Fibroblast of skin of scalp (primary cell): ENCODE measurements around the gene ERF.
"Not testable (repeated sequence)": the region's sequence is repeated elsewhere in the genome, so short reads cannot be mapped to it uniquely, and the experiment has no call there.

ENCODE experiments used
- DNase-seq: peaks from one replicate; pipeline ENCODE4 v3.0.0-alpha.2; 2013

The ERF gene

DNA sequence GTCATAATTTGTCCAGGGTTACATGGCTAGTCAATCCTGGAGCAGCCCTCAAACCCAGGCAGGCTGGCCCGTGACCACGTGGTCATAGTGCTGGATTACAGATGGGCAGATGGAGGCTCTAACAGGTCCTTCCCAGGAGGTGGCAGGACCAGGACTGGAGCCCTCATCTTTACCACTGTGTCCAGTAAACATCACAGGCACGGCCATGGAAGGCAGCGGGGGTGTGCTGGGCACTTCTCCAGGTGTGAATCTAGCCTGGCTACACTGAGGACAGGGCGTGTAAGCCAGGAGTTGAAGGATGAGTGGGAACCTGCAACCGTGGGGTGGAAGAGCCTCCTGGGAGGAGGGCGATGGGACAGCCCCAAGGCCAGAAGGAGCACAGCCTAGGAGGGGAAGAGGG is 20.2 kb upstream of the ERF start:
- DNase-seq = no peak

DNA sequence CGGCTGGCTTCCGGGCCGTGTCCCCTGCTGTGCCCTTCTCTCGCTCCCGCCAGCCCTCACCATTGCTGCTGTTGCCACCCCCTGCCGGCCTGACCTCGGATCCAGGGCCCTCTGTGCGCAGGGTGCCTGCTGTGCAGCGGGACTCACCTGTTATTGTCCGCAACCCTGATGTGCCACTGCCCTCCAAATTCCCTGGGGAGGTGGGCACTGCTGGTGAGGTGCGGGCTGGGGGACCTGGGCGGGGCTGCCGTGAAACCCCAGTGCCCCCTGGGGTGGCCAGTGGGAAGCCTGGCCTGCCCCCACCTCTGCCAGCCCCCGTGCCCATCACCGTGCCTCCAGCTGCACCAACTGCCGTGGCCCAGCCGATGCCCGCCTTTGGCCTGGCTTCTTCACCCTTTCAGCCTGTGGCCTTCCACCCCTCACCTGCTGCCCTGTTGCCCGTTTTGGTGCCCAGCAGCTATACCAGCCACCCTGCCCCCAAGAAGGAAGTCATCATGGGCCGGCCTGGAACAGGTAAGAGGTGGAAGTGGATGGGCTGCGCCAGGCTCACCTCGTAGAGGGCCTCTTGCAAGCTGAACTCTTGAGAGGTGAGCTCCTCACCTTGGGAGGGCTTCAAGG is 19.2 kb upstream of the ERF start:
- DNase-seq = no peak

DNA sequence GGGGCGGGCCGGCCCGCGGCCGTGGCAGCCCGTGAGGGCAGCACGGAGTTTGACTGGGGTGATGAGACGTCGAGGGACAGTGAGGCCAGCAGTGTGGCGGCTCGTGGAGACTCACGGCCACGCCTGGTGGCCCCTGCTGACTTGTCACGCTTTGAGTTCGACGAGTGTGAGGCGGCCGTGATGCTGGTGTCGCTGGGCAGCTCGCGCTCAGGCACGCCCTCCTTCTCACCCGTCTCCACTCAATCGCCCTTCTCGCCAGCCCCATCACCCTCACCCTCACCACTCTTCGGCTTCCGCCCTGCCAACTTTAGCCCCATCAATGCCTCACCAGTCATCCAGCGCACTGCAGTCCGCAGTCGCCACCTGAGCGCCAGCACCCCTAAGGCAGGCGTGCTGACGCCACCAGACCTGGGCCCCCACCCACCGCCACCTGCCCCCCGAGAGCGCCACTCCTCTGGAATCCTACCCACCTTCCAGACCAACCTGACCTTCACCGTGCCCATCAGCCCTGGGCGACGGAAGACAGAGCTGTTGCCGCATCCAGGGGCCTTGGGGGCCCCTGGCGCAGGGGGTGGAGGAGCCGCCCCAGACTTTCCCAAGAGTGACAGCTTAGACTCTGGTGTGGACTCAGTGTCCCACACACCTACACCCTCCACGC is 18.6 kb upstream of the ERF start:
- no peak for DNase-seq

DNA sequence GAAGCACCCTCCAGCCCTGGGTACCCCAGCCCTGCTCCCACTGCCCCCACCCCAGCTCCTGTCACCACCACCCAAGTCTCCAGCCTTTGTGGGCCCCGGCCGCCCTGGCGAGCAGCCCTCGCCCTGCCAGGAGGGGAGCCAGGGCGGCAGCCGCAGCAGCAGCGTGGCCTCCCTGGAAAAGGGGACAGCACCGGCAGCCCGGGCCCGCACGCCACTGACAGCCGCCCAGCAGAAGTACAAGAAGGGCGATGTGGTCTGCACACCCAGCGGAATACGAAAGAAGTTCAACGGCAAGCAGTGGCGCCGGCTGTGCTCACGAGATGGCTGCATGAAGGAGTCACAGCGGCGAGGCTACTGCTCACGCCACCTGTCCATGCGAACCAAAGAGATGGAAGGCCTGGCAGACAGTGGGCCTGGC is 18.1 kb upstream of the ERF start:
- DNase-seq = no peak

DNA sequence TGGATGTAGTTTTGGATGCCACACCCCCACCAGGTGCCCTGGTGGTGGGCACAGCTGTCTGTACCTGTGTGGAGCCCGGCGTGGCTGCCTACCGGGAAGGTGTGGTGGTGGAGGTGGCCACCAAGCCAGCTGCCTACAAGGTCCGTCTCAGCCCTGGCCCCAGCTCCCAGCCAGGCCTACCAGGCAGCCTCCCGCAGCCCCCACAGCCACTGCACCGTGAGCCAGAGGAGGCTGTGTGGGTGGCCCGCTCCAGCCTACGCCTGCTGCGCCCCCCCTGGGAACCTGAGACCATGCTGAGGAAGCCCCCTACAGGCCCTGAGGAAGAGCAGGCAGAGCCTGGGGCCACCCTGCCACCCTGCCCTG is 17.6 kb upstream of the ERF start:
- DNase-seq = no peak

DNA sequence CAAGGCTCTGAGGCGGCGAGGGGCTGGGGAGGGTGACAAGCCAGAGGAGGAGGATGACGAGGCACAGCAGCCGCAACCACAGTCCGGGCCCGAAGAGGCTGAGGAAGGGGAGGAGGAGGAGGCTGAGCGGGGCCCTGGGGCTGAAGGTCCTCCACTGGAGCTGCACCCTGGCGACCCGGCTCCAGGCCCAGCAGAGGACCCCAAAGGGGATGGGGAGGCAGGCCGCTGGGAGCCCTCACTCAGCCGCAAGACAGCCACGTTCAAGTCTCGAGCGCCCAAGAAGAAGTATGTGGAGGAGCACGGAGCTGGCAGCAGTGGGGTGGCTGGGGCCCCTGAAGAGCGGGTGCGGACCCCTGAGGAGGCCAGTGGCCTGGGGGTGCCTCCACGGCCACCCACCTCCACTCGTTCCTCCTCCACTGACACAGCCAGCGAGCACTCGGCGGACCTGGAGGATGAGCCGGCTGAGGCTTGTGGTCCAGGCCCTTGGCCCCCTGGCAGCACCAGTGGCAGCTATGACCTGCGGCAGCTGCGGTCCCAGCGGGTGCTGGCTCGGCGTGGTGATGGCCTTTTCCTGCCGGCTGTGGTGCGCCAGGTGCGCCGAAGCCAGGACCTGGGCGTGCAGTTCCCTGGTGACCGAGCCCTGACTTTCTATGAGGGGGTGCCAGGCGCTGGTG is 17.1 kb upstream of the ERF start:
- no peak for DNase-seq

DNA sequence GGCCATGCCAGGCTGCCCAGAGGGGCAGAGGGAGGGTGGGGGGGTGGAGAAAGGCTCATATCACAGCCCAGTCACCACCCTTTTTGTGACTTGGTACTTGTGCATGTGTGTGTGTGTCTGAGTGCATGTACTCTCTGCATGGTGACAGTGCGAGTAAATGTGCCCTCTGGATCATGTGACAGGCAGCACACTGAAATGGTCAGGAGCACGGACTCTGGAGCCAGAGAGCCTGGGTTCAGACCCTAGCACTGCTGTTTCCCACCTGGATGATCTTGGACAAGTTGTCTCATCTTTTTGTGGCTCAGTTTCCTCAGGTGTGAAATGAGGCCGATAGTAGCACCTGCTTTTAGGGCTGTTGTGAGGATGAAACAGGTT is 16.1 kb upstream of the ERF start:
- DNase-seq = no peak

DNA sequence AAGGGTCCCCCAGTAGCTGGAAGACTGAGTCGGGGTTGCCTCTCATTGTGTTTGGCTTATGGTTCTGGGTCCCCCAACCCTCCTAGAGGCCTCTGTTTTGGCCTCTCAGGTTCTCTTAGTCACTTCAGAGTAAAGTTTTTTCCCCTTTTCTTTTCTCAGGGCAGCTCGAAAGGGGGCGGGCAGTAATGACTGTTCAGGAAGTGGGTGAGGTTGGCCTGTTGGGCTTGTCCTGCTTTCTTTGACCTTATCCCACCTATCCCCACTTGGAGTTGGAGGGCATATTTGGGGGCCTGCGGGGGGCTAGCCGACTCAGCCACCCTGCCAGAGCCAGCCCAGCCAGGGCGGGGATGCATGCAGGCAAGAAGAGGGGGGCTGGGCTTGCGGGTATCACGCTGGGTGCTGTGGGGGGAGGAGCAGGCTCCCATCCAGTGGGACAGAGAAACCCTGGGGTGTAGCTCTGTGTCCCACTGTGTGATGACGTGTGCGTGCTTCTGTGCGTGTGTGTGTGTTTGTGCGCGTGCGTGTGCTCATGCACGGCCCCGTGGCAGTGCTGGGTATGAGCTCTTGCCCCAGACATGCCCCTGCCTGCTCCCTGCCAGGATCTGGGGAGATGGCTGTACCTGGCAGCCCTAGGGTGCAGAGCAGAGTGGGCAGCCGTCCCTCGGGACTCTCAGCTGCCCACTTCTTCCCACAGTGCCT is 15.6 kb upstream of the ERF start:
- DNase-seq = peak; percentile 87

DNA sequence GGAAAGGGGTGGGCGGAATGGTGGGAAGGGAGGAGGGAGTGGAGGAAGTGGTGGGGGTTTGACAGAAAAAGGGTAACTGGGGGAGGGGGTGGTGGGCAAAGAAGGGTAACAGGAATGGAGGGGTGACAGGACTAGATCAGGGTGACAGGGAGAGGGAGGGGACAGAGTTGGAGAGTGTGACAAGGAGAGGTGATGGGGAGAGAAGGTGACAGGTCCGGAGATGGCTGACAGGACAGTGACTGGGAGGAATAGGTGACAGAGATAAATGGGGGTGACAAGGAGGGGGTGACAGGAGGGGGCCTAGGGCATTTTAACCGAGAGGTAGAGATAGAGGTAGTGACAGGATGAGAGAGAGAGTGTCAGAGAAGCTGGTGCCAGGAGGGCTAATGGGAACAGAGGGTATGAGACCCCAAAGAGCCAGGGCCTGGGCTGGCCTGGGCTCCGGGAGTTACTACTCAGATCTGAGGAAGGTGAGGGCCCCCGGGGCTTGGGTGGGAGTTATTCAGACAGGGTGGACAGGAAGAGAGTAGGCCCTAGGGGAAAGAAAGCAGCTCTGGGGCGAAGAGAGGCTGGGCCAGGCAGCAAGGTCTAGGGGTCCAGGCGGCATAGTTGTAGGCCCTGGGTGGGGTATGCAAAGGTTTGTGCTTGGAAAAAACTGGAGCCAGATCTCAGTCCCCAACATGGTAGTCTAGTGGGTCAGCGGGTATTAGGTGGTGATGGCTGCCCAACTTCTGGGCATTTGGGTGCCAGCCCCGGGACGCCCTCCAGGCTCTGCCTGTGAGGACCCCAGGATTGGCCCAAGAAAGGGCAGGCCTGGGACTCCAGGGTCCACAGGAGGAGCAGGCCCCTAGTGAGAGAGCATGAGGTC is 14.8 kb upstream of the ERF start:
- no peak for DNase-seq

DNA sequence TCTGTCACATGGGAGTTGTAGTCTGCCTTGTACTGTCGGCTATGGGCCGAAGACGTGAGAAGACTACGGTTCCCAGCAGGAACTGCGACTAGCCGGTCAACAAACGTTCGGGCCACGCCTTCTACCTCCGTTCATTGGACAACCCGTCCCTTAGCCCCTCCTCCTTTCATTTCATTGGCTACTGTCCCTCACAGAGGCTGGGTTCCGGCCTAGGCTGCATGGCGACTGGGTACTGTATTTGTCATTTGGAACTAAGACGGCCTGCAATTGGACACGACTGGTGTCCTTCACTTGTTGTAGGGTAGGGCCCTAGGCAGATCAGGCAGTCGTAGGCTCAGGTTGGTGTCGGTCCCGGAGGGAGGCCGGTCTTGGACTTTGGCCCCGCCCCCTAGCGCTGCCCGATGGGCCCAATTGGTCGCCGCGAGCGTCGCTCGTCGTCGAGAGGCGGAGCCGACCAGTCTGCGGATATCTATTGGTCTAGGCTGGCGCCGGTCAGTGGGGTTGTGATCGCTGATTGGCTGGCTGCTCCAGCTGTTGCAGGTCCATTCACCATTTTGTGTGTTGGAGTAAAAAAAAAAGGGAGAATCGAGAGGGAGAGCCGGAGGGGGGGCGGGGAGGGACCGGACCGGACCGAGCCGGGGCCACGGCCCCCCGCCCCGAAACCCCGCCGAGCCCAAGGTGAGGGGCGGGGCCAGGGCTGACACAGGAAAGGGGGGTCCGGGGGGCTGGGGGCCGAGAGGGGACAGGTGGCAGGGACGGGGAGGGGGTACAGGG is 14.0 kb upstream of the ERF start, which contains the start of gene CIC:
Gene CIC, plus strand, starts transcription at position 549 of the 774 bp plus-strand sequence. CDS start 2,532 bp downstream, outside the sequence.
- DNase-seq = peak; percentile 100

DNA sequence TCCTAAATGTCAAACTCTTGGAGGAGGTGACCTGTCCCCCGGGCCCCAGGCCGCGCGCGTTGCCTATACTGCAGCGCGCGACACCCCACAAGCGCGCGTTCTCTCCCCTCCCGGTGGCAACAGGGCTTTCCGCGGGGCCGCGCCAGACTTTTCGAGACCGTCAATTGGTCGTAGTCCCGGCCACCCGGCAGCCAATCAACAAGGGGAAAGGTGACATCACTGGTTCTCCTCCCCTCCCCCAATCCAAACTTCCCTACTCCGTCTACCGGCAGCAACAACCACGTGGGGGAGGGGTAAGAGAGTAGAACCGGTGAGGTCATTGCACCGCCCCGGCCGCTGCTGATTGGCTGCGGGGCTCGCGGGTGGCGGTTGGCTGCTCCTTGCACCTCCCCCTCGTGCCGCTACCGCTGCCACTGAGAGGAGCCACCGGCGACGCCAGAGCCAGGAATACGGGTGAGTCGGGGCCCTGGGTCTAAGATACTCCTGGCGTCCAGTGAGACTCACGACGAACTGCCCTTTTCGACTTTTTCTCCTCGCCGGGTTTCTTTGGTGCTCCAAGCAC is 13.3 kb upstream of the ERF start:
- peak; percentile 100 for DNase-seq

DNA sequence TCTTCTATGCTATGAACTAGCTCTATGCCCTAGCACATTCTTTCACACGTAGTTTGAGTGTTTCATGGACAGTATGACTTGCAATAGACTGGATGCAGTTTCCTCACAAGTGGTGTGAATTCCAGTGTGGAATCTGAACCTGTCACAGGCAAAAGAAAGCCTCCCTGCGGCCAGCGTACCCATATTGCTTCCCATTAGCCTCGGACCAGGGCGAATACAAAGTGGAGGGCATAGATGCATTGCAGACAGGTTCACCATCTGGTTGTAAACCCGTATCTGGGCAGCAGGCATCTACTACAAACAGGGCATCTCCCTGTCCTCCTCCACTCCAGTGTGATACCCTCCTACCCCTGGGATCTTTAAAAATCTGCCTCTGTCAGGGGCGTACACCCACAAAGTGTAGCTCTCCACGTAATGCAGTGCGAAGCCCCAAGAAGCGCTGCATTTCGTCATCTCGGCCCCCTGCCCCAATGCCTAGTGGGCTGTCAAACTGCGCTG is 12.8 kb upstream of the ERF start:
- DNase-seq = no peak

DNA sequence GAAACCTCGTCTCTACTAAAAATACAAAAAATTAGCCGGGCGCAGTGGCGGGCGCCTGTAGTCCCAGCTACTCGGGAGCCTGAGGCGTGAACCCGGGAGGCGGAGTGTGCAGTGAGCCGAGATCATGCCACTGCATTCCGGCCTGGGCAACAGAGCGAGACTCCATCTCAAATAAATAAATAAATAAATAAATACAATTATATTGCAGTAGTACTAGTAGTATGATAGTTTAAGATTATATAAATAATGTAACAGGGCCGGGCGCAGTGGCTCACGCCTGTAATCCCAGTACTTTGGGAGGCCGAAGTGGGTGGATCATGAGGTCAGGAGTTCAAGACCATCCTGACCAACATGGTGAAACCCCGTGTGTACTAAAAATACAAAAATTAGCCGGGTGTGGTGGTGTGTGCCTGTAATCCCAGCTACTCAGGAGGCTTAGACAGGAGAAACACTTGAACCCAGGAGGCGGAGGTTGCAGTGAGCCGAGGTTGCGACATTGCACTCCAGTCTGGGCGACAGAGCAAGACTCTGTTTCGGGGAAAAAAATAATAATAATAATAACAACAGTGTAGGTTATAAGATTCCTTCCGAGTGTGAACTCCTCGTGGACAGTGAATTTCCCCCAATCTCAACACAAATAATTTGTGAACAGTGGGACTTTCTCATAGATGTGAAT is 12.1 kb upstream of the ERF start:
- DNase-seq = not testable (repeated sequence)

DNA sequence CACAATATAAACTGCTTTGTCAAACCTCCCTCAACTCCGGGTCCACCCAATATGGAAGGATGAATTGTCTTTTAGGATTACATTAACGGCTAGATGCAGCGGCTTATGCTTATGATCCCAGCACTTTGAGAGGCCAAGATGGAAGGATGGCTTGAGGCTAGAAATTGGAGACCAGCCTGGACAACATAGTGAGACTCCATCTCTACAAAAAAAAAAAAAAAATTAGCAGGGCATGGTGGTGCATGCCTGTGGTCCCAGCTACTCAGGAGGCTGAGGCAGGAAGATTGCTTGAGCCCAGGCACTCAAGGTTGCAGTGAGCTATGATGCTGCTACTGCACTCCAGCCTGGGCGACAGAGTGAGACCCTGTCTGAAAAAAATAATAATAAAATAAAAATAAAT is 11.2 kb upstream of the ERF start:
- not testable (repeated sequence) for DNase-seq

DNA sequence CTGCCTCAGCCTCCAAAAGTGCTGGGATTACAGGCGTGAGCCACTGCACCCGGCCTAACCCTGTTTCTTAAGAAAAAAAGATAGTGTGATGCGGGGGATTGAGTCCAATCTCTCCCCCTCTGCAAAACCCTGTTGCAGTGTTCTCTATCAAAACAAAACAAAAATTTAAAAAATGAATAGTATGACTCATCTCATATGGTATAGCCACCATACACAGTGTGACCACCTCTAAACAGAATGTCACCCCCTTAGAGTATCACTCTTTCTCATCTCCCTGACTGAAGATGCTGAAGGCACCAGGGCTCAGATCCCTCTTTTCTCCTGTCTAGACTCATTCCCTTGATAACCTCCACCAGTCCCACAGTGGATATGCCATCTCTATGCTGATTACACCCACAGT is 6.8 kb upstream of the ERF start:
- peak; percentile 59 for DNase-seq

DNA sequence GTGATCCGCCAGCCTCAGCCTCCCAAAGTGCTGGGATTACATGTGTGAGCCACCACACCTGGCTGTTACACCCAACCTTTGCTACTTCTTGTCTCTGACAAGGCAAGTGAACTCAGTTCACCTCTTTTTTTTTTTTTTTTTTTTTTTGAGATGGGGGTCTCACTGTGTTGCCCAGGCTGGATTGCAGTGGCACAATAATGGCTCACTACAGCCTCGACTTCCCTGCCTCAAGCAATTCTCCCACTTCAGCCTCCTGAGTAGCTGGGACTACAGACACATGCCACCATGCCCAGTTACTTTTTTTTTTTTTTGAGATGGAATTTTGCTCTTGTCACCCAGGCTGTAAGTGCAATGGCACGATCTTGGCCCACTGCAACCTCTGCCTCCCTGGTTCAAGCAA is 2.9 kb upstream of the ERF start:
- DNase-seq = not testable (repeated sequence)

DNA sequence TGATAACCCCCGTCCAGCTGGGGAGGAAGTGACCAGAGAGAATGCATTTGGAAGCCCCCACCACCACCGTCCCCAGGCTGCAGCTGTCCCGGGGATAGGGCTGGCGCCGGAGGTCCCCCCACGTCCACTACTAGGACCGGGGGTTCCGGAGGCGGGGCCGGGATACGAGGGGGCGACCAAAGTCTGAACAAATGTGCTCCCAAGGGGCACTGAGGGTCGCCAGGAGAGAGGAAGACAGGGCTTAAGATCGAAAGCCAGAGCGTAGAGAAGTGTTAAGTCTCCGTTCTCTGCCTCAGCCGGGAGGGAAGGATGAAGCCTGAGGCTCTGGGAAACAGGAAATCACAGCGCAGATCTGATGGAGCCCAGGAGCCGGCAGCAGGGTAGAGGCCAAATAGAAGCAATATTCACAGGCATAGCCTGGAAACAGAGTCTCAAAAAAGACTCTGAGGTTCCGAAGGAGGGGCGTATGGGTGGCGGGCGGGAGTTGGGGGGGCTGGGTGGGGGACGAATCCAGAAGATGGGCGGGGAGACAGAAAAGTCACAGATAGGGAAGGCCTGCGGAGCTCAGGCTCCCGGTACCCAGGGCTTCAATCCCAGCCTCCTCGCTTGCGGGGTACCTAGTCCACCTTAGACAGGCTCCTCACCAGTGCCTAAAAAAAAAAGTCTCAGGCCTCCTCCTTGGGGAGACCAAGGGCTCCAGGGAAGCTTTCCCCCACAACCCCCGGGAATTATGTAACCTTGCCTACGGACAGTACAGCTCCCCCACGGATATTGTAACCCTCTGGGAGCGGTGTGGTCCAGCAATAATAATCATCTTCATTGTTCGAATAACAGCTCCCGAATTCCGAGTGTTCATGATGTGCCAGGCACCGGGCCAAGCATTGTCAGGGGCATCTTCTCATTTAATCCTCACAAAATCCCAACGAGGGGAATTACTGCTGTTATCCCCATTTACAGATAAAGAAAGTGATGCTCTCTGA is 1.1 kb upstream of the ERF start:
- peak; percentile 80 for DNase-seq

DNA sequence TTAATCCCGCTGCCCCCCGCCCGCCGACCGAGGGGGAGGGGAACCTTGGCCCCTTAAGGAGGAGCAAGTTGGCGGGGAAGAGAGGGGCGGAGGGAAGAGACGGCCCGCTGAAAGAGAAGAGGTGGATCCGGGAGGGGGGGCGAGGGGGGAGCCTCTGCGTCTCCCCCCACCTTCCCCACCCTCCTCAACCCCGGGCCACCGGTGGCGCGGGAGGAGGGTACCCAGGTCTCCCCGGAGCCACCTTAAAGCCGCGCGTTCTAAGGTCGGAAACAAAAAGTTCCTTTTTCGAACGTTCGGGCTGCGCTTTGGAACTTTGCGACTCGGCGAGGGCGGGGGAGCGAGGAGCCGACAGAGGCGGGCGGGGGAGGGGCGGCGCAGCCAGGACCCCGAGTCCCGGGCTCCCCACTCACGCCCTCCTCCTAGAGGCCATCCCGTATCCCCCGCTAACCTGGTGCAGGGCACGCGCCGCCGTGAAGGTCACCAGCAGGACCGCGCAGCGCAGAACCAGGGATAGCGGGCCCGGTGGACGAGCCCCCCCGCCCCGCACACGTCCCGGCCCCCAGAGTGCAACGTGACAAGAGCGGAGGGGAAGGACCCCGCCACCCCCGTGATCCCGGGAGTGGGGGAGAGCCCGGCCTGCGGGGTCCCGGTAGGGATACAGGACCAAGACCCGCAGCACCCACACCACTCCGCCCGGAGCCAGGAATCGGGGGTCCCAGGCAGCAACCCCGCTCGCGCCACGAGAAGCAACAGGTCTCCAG is 659 bp downstream of the ERF start:
- peak; percentile 69 for DNase-seq
